Esophagus muscularis mucosa (tissue), 4 donors: ENCODE measurements around the gene PPIP5K2. TPM values are rescaled to one million over a fixed set of nuclear protein-coding genes. Genes with fewer than 3 reads are reported as not detected.

Experiments
- DNase-seq: peaks from one replicate; pipeline ENCODE4 v3.0.0-alpha.2; 2017; ENCODE audit errors: extremely low spot score
- H3K27ac ChIP-seq, 4 donors: fragments of 200-600 bp; sonication (generic); replicated peaks in 1 of 4; 1 replicate in 3 of 4; 2 replicates in 1 of 4; pipeline ENCODE4 v1.5.1; 2016 to 2019; ENCODE audit warnings: mild to moderate bottlenecking in 1 of 4
- H3K27me3 ChIP-seq, 4 donors: fragments of 200-600 bp; sonication (generic); one replicate each; pipeline versions ENCODE4 v1.5.1 to v1.6.0; 2016 to 2019
- H3K36me3 ChIP-seq, 4 donors: fragments of 200-600 bp; sonication (generic); one replicate each; pipeline ENCODE4 v1.5.1; 2016 to 2019
- H3K4me1 ChIP-seq, 4 donors: fragments of 200-600 bp; sonication (generic); one replicate each; pipeline ENCODE4 v1.5.1; 2016 to 2019
- H3K4me3 ChIP-seq, 4 donors: fragments of 200-600 bp; sonication (generic); 1 replicate in 2 of 4; 2 replicates in 2 of 4; pipeline ENCODE4 v1.5.1; 2016 to 2019; ENCODE audit warnings: mild to moderate bottlenecking in 4 of 4, moderate library complexity in 1 of 4
- H3K9me3 ChIP-seq, 4 donors: fragments of 200-600 bp; sonication (generic); 1 replicate in 3 of 4; 2 replicates in 1 of 4; pipeline ENCODE4 v1.5.1; 2016 to 2019
- CTCF ChIP-seq, 3 experiments: fragments of 200-600 bp in 2 of 3; fragments of 450-650 bp in 1 of 3; sonication (generic) in 2 of 3; IDR thresholded peaks; one replicate each; pipeline ENCODE4 v1.5.1; 2017 to 2019; ENCODE audit warnings: antibody characterized with exemption in 3 of 3, mild to moderate bottlenecking in 2 of 3, moderate library complexity in 1 of 3
- EP300 ChIP-seq: sonication (generic); formaldehyde crosslinking; IDR thresholded peaks from one replicate; pipeline ENCODE4 v1.6.1; 2017; ENCODE audit warnings: antibody characterized with exemption
- POLR2A ChIP-seq: fragments of 450-650 bp; IDR thresholded peaks from one replicate; pipeline ENCODE4 v1.6.1; 2017; ENCODE audit warnings: antibody characterized with exemption, moderate library complexity, mild to moderate bottlenecking, low read depth
- POLR2AphosphoS5 ChIP-seq, 2 donors: sonication (generic); formaldehyde crosslinking; IDR thresholded peaks; one replicate each; pipeline ENCODE4 v1.6.1; 2017; ENCODE audit warnings: antibody characterized with exemption in 2 of 2
- WGBS: methylation state at CpG from one replicate; pipeline ENCODE4 v1.1.5; 2018; 5-methylcytosine and 5-hydroxymethylcytosine counted together
- intact Hi-C: fragments of 100-400 bp; cut with DNase I; formaldehyde crosslinking; loops from one replicate; pipeline ENCODE4 v1.15.1; 2023
- total RNA-seq, 4 donors: library from RNA; depleted of rRNA; stranded (reverse); fragments of >200 nt; gene quantifications; one replicate each; pipeline versions ENCODE4 v1.1.0 to v1.2.1, GENCODE V29; 2016

PPIP5K2 gene
- total RNA-seq, 4 donors from 2014 or later, result 15.6 to 21.6 (median 17.3) TPM

GRCh38 chr5:103128202-103128601, 8.1 kb downstream of the PPIP5K2 start:
- H3K36me3 ChIP-seq, result no peaks in the 10 kb centered on the region
- intact Hi-C loops, result loop anchor here (10.0 kb wide), 1 partner anchor 373 kb away; the partner anchor contains the start of gene PAM

GRCh38 chr5:103132684-103133083, 12.6 kb downstream of the PPIP5K2 start:
- TF ChIP-seq POLR2A (no peak), CTCF (IDR thresholded peaks at IDR 0.05) (no peak), POLR2AphosphoS5 (IDR thresholded peaks at IDR 0.05) (no peak), EP300 (no peak)
- H3K4me3 ChIP-seq, result no peak overlapping the region
- no peak overlapping the region for H3K27ac ChIP-seq
- H3K27me3 ChIP-seq, result no peaks in the 10 kb centered on the region
- peaks cover 0 to 24% (median 21%) of the 10 kb centered on the region in 4 donors for H3K36me3 ChIP-seq
- no peaks in the 10 kb centered on the region for H3K9me3 ChIP-seq
- DNase-seq, result no peak
- intact Hi-C loops, result no loop called here
- 81% methylated on average over 1 of the region's 1 CpG for WGBS
- H3K4me1 ChIP-seq, result no peaks in the 10 kb centered on the region

More at GRCh38 chr5:103128202-103128601, 8.1 kb downstream of the PPIP5K2 start:
- no peak for TF ChIP-seq EP300
- TF ChIP-seq CTCF (IDR thresholded peaks at IDR 0.05), result no peak
- TF ChIP-seq POLR2AphosphoS5 (IDR thresholded peaks at IDR 0.05), result no peak
- H3K27me3 ChIP-seq, result no peaks in the 10 kb centered on the region
- H3K27ac ChIP-seq, result no peak overlapping the region
- H3K4me3 ChIP-seq, result no peak overlapping the region
- H3K9me3 ChIP-seq, result no peaks in the 10 kb centered on the region
- DNase-seq, result no peak
- H3K4me1 ChIP-seq, result peaks cover 0 to 4% (median 0%) of the 10 kb centered on the region in 4 donors

- TF ChIP-seq EP300 (no peak), CTCF (IDR thresholded peaks at IDR 0.05) (no peak), POLR2A (no peak), POLR2AphosphoS5 (IDR thresholded peaks at IDR 0.05) (no peak)
- intact Hi-C loops, result no loop called here
- H3K4me1 ChIP-seq, result no peaks in the 10 kb centered on the region
- H3K27ac ChIP-seq, result no peak overlapping the region
- no peaks in the 10 kb centered on the region for H3K9me3 ChIP-seq
- no peaks in the 10 kb centered on the region for H3K27me3 ChIP-seq
- no peak for DNase-seq
- H3K4me3 ChIP-seq, result no peak overlapping the region
- 55% methylated on average over 2 of the region's 2 CpGs for WGBS
- peaks cover 0 to 24% (median 21%) of the 10 kb centered on the region in 4 donors for H3K36me3 ChIP-seq
Measured at GRCh38 chr5:103133231-103133630, 13.1 kb downstream of the PPIP5K2 start.

GRCh38 chr5:103135461-103135860, 15.4 kb downstream of the PPIP5K2 start:
- no peak overlapping the region for H3K27ac ChIP-seq
- no peak overlapping the region for H3K4me3 ChIP-seq
- no peaks in the 10 kb centered on the region for H3K27me3 ChIP-seq
- H3K9me3 ChIP-seq, result no peaks in the 10 kb centered on the region
- no peak for TF ChIP-seq CTCF (IDR thresholded peaks at IDR 0.05)
- no peak for TF ChIP-seq POLR2A
- TF ChIP-seq POLR2AphosphoS5 (IDR thresholded peaks at IDR 0.05), result no peak
- no peak for TF ChIP-seq EP300
- WGBS, result 94% methylated on average over 1 of the region's 1 CpG
- intact Hi-C loops, result no loop called here
- no peaks in the 10 kb centered on the region for H3K4me1 ChIP-seq
- peaks cover 0 to 37% (median 33%) of the 10 kb centered on the region in 4 donors for H3K36me3 ChIP-seq
- no peak for DNase-seq

- 92% methylated on average over 3 of the region's 3 CpGs for WGBS
- H3K36me3 ChIP-seq, result peaks cover 0 to 54% (median 42%) of the 10 kb centered on the region in 4 donors
Measured at GRCh38 chr5:103138202-103138690, 18.1 kb downstream of the PPIP5K2 start.

More at GRCh38 chr5:103138202-103138690, 18.1 kb downstream of the PPIP5K2 start:
- H3K9me3 ChIP-seq, result no peaks in the 10 kb centered on the region
- intact Hi-C loops, result no loop called here
- no peak for DNase-seq
- TF ChIP-seq POLR2A (no peak), EP300 (no peak), POLR2AphosphoS5 (IDR thresholded peaks at IDR 0.05) (no peak), CTCF (IDR thresholded peaks at IDR 0.05) (no peak)
- H3K27me3 ChIP-seq, result no peaks in the 10 kb centered on the region
- H3K4me3 ChIP-seq, result no peak overlapping the region
- H3K27ac ChIP-seq, result no peak overlapping the region
- no peaks in the 10 kb centered on the region for H3K4me1 ChIP-seq
